Peyer's patch (tissue), 4 donors: ENCODE results near the gene ZNF101. TPM values are rescaled to one million over a fixed set of nuclear protein-coding genes. Genes with fewer than 3 reads are reported as not detected.
A peak's percentile ranks its signal among the peaks of the same experiment; 100 is the strongest.

ENCODE experiments used
- DNase-seq, 3 donors: peaks; one replicate each; pipeline ENCODE4 v3.0.0-alpha.2; 2017 to 2019
- H3K27ac ChIP-seq, 4 donors: fragments of 200-600 bp; sonication (generic); one replicate each; pipeline ENCODE4 v1.5.1; 2016 to 2019
- H3K27me3 ChIP-seq, 2 donors: fragments of 200-600 bp; sonication (generic); one replicate each; pipeline ENCODE4 v1.5.1; 2019
- H3K36me3 ChIP-seq, 3 donors: fragments of 200-600 bp; sonication (generic); one replicate each; pipeline ENCODE4 v1.5.1; 2016 to 2019
- H3K4me1 ChIP-seq, 4 donors: fragments of 200-600 bp; sonication (generic); one replicate each; pipeline ENCODE4 v1.5.1; 2016 to 2019
- H3K4me3 ChIP-seq, 4 donors: fragments of 200-600 bp; sonication (generic); 1 replicate in 3 of 4; 2 replicates in 1 of 4; pipeline ENCODE4 v1.5.1; 2016 to 2019; ENCODE audit warnings: mild to moderate bottlenecking in 1 of 4
- H3K9me3 ChIP-seq, 4 donors: fragments of 200-600 bp; sonication (generic); one replicate each; pipeline ENCODE4 v1.5.1; 2016 to 2019; ENCODE audit warnings: mild to moderate bottlenecking in 1 of 4
- POLR2A ChIP-seq, 2 donors: fragments of 450-650 bp; IDR thresholded peaks; one replicate each; pipeline ENCODE4 v1.5.1; 2017; ENCODE audit warnings: antibody characterized with exemption in 2 of 2, mild to moderate bottlenecking in 2 of 2, moderate library complexity in 2 of 2
- total RNA-seq, 4 donors: library from RNA; depleted of rRNA; stranded (reverse); fragments of >200 nt; gene quantifications; one replicate each; pipeline ENCODE4 v1.1.0, GENCODE V29; 2016
- TF ChIP-seq, protein P1 (sequence below), 6 experiments: fragments of 450-650 bp in 4 of 6; fragments of 200-600 bp in 2 of 6; sonication (generic) in 1 of 6; IDR thresholded peaks; one replicate each; pipeline ENCODE4 v1.5.1; 2017 to 2019; ENCODE audit warnings: antibody characterized with exemption in 6 of 6, mild to moderate bottlenecking in 3 of 6, moderate library complexity in 1 of 6

The ZNF101 gene
- total RNA-seq, 4 donors from 2014 or later, result 10.1 to 52.8 (median 15.8) TPM

DNA sequence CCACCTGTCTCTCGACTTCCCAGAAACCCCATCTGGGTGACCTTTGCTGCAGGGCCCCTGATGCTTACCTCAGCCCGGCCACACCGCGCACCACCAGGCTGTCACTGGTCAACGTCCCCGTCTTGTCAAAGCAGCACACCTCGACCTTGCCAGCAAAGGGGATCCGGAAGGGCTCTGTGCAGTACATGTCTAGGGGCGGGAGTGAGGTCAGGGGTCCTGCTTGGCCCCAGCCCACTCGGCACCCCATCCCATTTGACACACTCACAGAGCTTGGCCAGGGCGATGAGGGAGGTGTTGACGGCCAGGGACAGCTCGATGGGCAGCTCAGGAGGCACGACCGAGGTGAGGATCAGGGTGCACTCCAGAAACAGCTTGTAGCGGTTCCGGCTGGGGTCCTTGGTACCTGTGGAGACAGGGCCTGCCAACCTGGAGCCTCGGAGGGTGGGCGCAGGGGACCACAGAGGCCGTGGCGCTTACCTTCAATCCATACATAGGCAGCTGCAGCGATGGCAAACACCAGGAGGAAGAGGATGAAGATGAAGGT, 13.5 kb upstream of the ZNF101 start:
- TF ChIP-seq, protein P1, sequence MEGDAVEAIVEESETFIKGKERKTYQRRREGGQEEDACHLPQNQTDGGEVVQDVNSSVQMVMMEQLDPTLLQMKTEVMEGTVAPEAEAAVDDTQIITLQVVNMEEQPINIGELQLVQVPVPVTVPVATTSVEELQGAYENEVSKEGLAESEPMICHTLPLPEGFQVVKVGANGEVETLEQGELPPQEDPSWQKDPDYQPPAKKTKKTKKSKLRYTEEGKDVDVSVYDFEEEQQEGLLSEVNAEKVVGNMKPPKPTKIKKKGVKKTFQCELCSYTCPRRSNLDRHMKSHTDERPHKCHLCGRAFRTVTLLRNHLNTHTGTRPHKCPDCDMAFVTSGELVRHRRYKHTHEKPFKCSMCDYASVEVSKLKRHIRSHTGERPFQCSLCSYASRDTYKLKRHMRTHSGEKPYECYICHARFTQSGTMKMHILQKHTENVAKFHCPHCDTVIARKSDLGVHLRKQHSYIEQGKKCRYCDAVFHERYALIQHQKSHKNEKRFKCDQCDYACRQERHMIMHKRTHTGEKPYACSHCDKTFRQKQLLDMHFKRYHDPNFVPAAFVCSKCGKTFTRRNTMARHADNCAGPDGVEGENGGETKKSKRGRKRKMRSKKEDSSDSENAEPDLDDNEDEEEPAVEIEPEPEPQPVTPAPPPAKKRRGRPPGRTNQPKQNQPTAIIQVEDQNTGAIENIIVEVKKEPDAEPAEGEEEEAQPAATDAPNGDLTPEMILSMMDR (IDR thresholded peaks at IDR 0.05), result no peak
- Histone ChIP-seq H3K4me3 (no peak overlapping the region), H3K27me3 (no peaks in the 10 kb centered on the region), H3K4me1 (no peaks in the 10 kb centered on the region), H3K36me3 (peaks cover 0 to 100% (median 0%) of the 10 kb centered on the region in 3 donors), H3K9me3 (no peaks in the 10 kb centered on the region), H3K27ac (no peak overlapping the region)
- no peak for DNase-seq

DNA sequence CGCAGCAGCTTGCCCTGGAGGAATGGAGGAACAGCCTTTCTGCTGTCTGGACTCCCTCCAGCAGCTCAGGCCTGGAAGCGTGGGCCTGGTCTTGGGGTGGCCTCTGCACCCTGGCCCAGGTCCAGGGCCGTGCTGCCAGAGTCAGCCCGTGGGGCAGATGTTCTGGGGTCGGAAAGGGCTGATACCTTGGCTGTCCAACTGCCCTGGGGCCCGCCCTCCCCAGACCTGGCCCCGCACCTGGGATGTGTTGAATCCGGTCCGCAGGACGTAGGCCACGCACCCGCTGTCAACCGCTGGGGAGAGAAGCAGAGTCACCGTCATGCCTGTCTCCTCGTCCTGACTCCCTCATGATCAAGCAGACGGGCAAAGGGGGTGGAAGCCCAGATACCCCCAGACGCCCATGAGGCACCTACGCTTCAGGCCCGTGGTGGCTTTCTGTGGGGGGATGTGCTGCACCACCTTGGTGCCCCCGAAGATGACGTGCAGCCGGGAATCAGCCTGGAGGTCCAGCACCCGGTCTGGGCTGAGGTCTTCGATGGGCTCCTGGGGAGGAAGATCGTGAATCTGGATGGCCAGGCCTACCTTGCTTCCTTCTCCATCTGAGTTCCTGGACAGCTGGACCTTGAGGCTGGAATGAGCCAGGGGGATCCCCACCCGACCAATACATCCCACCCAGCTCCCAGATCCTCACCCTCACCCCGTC, 12.8 kb upstream of the ZNF101 start:
- Histone ChIP-seq H3K4me3 (no peak overlapping the region), H3K9me3 (no peaks in the 10 kb centered on the region), H3K27me3 (no peaks in the 10 kb centered on the region), H3K36me3 (peaks cover 0 to 97% (median 0%) of the 10 kb centered on the region in 3 donors), H3K4me1 (peaks cover 0 to 1% (median 0%) of the 10 kb centered on the region in 4 donors), H3K27ac (no peak overlapping the region)
- no peak for TF ChIP-seq POLR2A (IDR thresholded peaks at IDR 0.05)
- TF ChIP-seq, protein P1 (IDR thresholded peaks at IDR 0.05), result no peak
- DNase-seq, result no peak

DNA sequence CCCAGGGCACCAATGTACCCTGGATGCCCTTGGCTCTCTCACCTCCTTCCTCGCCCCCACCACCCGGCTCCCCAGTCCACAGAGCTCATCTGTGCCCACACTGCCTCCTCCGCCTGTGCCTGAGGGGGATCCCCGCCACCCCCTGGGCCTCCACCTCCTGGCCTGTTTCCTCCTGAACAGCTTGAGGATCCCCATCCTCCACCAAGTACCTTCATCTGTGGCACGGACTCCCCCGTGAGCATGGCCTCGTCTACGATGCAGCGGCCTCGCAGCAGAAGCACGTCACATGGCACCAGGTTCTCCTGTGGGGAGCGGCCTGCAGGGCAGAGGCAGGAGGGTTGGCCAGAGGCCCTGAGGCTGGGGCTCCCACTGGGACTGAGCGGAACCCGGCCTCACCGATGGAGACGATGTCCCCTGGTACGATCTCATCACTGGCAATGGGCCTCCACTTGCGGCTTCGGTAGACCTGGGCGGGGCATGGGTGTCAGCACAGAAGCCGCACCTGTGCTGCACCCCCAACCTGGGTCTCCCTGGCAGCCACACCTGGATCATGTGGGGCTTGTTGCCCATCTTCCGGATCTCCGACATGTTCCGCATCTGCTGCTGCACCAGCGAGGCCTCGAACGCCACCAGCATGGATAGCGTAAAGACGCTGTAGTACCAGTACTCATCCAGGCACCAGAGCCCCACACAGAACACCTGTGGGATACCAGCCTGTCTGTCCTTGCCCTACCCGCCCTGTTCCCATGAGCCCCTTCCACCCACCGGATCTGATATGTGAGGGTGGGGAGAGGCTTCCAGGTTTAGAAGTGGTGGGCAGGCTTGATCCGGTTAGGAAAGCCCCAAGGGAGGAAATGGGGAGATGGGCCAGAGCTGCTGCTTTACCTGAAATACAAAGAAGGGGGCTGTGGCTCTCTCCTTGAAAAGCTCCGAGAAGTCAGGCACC, 11.9 kb upstream of the ZNF101 start:
- no peak for DNase-seq
- Histone ChIP-seq H3K4me1 (peaks cover 0 to 9% (median 3%) of the 10 kb centered on the region in 4 donors), H3K27me3 (no peaks in the 10 kb centered on the region), H3K27ac (no peak overlapping the region), H3K9me3 (no peaks in the 10 kb centered on the region), H3K36me3 (peaks cover 0 to 88% (median 0%) of the 10 kb centered on the region in 3 donors), H3K4me3 (no peak overlapping the region)
- TF ChIP-seq, protein P1 (IDR thresholded peaks at IDR 0.05), result no peak
- TF ChIP-seq POLR2A (IDR thresholded peaks at IDR 0.05), result no peak

DNA sequence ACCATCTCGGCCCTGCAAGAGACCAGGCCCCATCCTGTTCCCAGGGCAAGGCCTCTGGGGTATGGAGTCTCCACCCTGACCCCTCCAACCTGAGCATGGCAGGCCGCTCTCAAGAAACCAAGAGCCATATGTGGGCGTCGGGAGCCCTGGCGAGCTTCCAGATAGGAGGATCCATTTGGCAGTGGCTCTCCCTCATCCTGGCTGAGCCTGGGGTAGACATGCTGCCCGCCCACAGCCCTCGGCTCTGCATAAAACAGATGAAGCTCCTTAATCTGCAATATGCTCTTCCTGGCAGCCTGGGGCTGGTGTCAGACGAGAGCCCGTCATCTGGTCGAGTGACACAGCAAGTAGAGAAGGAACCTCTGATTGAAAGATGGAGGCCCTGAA, 11.2 kb upstream of the ZNF101 start:
- no peaks in the 10 kb centered on the region for H3K27me3 ChIP-seq
- no peak overlapping the region for H3K4me3 ChIP-seq
- no peak for TF ChIP-seq POLR2A (IDR thresholded peaks at IDR 0.05)
- H3K9me3 ChIP-seq, result no peaks in the 10 kb centered on the region
- H3K36me3 ChIP-seq, result peaks cover 0 to 81% (median 0%) of the 10 kb centered on the region in 3 donors
- peaks cover 0 to 15% (median 5%) of the 10 kb centered on the region in 4 donors for H3K4me1 ChIP-seq
- no peak for DNase-seq
- no peak overlapping the region for H3K27ac ChIP-seq

DNA sequence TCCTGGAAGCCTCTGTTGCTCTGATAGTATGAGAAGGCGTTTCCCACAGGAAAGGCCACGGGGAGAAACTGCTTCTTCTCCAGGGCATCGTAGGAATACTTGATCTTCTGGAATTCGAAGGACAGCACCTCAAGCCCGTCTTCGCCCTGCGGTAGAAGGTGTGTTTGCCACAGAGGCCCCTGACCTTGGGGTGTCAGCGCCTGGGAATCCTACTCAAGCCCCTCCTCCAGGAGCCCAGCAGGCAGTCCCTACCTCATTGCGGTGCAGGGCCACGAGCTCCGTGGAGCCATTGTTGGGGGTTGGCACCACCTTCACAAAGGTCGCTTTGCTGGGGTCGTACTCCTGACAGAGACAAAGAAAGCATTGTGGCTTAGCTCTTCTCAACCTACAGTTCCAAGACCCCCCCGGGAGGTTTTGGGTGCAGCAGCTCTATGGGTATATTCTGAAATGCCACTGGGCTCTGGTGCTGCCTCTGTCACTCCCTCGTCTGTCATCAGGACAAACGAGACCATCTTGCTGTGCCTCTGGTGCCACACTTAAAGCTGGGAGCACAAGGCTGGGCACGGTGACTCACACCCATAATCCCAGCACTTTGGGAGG, 8.9 kb upstream of the ZNF101 start:
- no peak for TF ChIP-seq POLR2A (IDR thresholded peaks at IDR 0.05)
- H3K27me3 ChIP-seq, result no peaks in the 10 kb centered on the region
- H3K4me1 ChIP-seq, result peaks cover 0 to 22% (median 8%) of the 10 kb centered on the region in 4 donors
- no peaks in the 10 kb centered on the region for H3K9me3 ChIP-seq
- H3K27ac ChIP-seq, result no peak overlapping the region
- DNase-seq, result no peak
- peaks cover 0 to 58% (median 0%) of the 10 kb centered on the region in 3 donors for H3K36me3 ChIP-seq
- no peak overlapping the region for H3K4me3 ChIP-seq

DNA sequence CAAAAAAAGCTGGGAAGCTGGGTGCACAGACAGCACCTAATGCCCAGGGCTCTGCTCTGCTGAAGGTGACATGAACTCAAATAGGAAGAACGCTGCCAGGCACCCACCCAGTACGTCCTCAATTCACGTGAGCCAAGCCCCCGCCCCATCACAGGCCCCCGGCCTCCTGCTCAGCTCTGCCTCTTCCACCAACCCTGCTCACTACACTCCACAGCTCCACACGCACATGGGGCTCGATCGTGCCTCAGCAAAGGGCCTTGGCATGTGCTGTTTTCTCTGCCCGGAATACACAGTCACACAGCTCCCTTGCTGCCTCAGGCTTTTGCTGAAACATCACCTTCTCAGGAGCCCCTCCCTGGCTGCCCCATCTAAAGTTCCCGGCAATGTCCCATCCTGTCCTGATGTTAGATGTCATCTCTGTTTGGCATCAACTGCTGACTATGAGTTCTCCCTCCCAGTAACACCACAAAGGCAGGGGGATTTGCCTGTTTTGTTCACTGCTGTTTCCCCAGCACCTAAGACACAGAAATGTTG, 7.4 kb upstream of the ZNF101 start:
- no peak for TF ChIP-seq POLR2A (IDR thresholded peaks at IDR 0.05)
- TF ChIP-seq, protein P1 (IDR thresholded peaks at IDR 0.05), result no peak
- Histone ChIP-seq H3K4me3 (peak overlapping the region in 1 of 4 donors; percentile 13), H3K4me1 (peaks cover 0 to 22% (median 8%) of the 10 kb centered on the region in 4 donors), H3K9me3 (no peaks in the 10 kb centered on the region), H3K27ac (peak overlapping the region in 3 of 4 donors; percentile 19 to 96 (median 95)), H3K27me3 (no peaks in the 10 kb centered on the region), H3K36me3 (peaks cover 0 to 43% (median 0%) of the 10 kb centered on the region in 3 donors)
- no peak for DNase-seq
